NB4 (cell line): Measurements from ENCODE around the gene TPCN1.

Experiments
- CTCF ChIP-seq: IDR thresholded peaks from one replicate; pipeline ENCODE4 v1.5.1; 2012; ENCODE audit warnings: low read depth, low read length
- MAX ChIP-seq: IDR thresholded peaks from 2 replicates; pipeline ENCODE4 v1.6.1; 2011; ENCODE audit warnings: low read depth, low read length
- MYC ChIP-seq: IDR thresholded peaks from 2 replicates; pipeline ENCODE4 v1.6.1; 2011; ENCODE audit warnings: low read depth, low read length
- POLR2A ChIP-seq: IDR thresholded peaks from 2 replicates; pipeline ENCODE4 v1.6.1; 2011; ENCODE audit warnings: mild to moderate bottlenecking; ENCODE audit not compliant: insufficient read length; ENCODE audit errors: extremely low read depth

GRCh38 chr12:113251404-113252070 is 30.3 kb downstream of the TPCN1 start:
- TF ChIP-seq CTCF, result no peak
- no peak for TF ChIP-seq POLR2A
- TF ChIP-seq MAX, result no peak
- TF ChIP-seq MYC, result no peak
